HG02840 (cell line): ENCODE measurements around the gene OR51G2.

Source experiments
- ATAC-seq: cut with Tn5 transposase; IDR thresholded peaks from one replicate; pipeline ENCODE4 v1.9.1; 2021; ENCODE audit warnings: mild to moderate bottlenecking, moderate library complexity, moderate number of reproducible peaks; ENCODE audit not compliant: unreplicated experiment, low FRiP score

OR51G2 gene

GRCh38 chr11:4865855-4866254 is 53.3 kb downstream of the OR51G2 start:
- ATAC-seq, result no peak

- no peak for ATAC-seq
Measured at GRCh38 chr11:4863876-4864275, 55.3 kb downstream of the OR51G2 start.
